Vagina (tissue), 2 donors: ENCODE measurements around the gene KCNK4. TPM values are rescaled to one million over a fixed set of nuclear protein-coding genes. Genes with fewer than 3 reads are reported as not detected.

Experiments
- DNase-seq, 2 donors: peaks; one replicate each; pipeline ENCODE4 v3.0.0-alpha.2; 2017; ENCODE audit errors: extremely low spot score in 2 of 2
- H3K27ac ChIP-seq: fragments of 200-600 bp; sonication (generic); one replicate; pipeline ENCODE4 v1.5.1; 2019
- H3K27me3 ChIP-seq: fragments of 200-600 bp; sonication (generic); one replicate; pipeline ENCODE4 v1.5.1; 2019
- H3K36me3 ChIP-seq, 2 donors: fragments of 200-600 bp; sonication (generic); one replicate each; pipeline ENCODE4 v1.5.1; 2017 to 2019
- H3K4me1 ChIP-seq: fragments of 200-600 bp; sonication (generic); one replicate; pipeline ENCODE4 v1.5.1; 2019
- H3K4me3 ChIP-seq, 2 donors: fragments of 200-600 bp; sonication (generic); 1 replicate in 1 of 2; 2 replicates in 1 of 2; pipeline ENCODE4 v1.5.1; 2016 to 2019
- H3K9me3 ChIP-seq: fragments of 200-600 bp; sonication (generic); one replicate; pipeline ENCODE4 v1.5.1; 2019
- POLR2A ChIP-seq, 2 donors: fragments of 450-650 bp; IDR thresholded peaks; one replicate each; pipeline ENCODE4 v1.6.1; 2017; ENCODE audit warnings: antibody characterized with exemption in 2 of 2, mild to moderate bottlenecking in 2 of 2, moderate library complexity in 2 of 2
- POLR2AphosphoS5 ChIP-seq, 2 donors: sonication (generic); formaldehyde crosslinking; IDR thresholded peaks; one replicate each; pipeline ENCODE4 v1.9.0; 2017; ENCODE audit warnings: antibody characterized with exemption in 2 of 2, mild to moderate bottlenecking in 2 of 2, low read depth in 1 of 2; ENCODE audit not compliant: insufficient read depth in 1 of 2
- intact Hi-C: fragments of 100-400 bp; cut with DNase I; formaldehyde crosslinking; loops from one replicate; pipeline ENCODE4 v1.15.1; 2023
- total RNA-seq: library from RNA; depleted of rRNA; stranded (reverse); fragments of >200 nt; gene quantifications from one replicate; pipeline ENCODE4 v1.2.3, GENCODE V29; 2016
- TF ChIP-seq, protein P1 (sequence below), 3 experiments: fragments of 450-650 bp in 2 of 3; fragments of 200-600 bp in 1 of 3; sonication (generic) in 1 of 3; IDR thresholded peaks; one replicate each; pipeline ENCODE4 v1.5.1; 2017 to 2019; ENCODE audit warnings: antibody characterized with exemption in 3 of 3, mild to moderate bottlenecking in 2 of 3, moderate library complexity in 2 of 3

Gene KCNK4
- total RNA-seq, 1 donor from 2014 or later = 0.98 TPM

DNA sequence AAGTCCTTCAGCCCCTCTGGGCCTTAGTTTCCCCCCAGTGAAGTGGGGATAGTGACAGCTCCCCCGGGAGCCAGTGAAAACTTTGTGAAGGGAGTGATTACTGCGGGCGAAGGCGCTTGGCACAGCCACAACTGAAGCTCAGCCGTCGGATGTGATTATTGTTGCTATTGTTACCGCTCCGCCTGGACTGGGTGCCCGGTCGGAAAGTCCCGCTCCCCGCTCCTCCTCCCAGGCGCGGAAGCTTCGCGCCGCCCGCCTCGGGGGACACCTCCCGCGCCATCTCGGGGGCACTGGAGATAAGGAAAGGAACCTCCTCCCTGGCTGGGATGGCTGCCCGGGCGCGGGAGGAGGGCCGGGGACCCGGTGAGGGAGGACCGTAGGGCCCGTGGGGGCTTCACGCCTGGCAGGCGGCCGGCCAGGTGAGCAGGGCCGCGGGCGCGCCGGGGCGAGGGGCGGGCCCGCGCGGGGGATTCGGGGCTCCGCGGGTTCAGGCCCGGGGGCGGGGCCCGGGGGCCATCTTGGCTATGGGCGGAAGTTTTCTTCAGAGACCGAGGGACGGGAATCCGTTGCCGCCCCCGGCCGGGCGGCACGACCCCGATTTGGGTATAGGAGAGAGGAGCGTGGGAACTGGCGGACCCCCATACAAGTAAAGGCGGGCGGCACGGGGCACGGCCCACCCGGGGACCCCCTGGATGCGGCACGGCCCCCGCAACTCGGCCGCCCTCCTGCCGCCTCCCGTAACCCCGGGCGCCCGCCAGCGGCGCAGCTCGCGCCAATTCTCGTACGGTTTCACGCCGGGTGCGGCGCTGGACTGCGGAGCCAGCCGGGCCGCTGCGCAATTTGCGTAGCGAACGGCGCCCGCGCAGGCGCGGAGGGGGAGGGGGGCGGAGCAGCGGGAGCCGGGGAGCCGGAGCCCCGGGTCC lies 5.9 kb upstream of the KCNK4 start, which contains the start of gene GPR137:
Gene GPR137 (plus strand): TSS at position 887 of the 923 bp plus-strand sequence. CDS start 677 bp downstream, outside the sequence.
- Histone ChIP-seq H3K4me1 (peaks cover 37% of the 10 kb centered on the region), H3K36me3 (no peaks in the 10 kb centered on the region), H3K27ac (peak within 1 kb of the TSS; percentile 94), H3K27me3 (no peaks in the 10 kb centered on the region), H3K4me3 (peak within 1 kb of the TSS; percentile 61 to 83), H3K9me3 (no peaks in the 10 kb centered on the region)
- intact Hi-C loops = no loop called here
- peak in 1 of 2 donors; percentile 78 for TF ChIP-seq POLR2AphosphoS5 (IDR thresholded peaks at IDR 0.05; ENCODE audit: insufficient read depth in 1 of 2, low read depth in 1 of 2)
- TF ChIP-seq, protein P1, sequence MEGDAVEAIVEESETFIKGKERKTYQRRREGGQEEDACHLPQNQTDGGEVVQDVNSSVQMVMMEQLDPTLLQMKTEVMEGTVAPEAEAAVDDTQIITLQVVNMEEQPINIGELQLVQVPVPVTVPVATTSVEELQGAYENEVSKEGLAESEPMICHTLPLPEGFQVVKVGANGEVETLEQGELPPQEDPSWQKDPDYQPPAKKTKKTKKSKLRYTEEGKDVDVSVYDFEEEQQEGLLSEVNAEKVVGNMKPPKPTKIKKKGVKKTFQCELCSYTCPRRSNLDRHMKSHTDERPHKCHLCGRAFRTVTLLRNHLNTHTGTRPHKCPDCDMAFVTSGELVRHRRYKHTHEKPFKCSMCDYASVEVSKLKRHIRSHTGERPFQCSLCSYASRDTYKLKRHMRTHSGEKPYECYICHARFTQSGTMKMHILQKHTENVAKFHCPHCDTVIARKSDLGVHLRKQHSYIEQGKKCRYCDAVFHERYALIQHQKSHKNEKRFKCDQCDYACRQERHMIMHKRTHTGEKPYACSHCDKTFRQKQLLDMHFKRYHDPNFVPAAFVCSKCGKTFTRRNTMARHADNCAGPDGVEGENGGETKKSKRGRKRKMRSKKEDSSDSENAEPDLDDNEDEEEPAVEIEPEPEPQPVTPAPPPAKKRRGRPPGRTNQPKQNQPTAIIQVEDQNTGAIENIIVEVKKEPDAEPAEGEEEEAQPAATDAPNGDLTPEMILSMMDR (IDR thresholded peaks at IDR 0.05) = no peak
- no peak for DNase-seq

DNA sequence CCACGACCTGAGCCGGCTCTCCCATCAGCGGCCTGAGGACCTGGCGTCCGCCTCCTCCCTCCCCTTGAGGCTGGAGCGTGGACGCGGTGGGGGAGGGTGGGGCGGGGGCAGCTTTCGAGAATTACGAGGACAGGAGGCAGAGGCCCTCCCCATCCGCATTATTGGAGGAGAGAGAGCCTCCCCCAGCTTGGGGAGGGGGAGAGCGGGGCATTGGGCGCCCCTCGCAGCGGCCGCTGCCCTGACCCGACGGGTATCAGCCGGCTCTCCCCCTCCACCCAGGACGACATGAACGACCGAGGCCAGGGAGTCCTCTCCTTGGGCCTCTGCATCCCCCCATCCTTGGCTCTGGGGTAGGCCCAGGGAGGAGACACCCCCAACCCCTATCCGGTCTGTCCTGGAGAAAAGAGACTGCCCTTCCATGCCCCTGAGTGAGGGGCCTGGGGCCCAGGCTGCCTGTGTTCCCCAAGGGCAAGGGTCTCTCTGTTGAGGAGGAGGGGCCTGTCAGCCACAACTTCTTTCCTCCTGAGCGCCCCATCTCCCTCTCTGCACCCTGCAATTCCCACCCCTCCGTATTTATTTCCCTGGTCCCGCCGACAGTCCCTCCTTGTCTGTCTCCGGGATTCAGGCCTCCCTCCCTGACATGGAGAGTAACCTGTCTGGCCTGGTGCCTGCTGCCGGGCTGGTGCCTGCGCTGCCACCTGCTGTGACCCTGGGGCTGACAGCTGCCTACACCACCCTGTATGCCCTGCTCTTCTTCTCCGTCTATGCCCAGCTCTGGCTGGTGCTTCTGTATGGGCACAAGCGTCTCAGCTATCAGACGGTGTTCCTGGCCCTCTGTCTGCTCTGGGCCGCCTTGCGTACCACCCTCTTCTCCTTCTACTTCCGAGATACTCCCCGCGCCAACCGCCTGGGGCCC lies 5.0 kb upstream of the KCNK4 start:
- peak overlapping the region; percentile 94 for H3K27ac ChIP-seq
- H3K4me3 ChIP-seq = peak overlapping the region; percentile 61 to 83
- DNase-seq = no peak
- intact Hi-C loops = no loop called here
- H3K36me3 ChIP-seq = no peaks in the 10 kb centered on the region
- H3K27me3 ChIP-seq = no peaks in the 10 kb centered on the region
- TF ChIP-seq POLR2A (IDR thresholded peaks at IDR 0.05) (no peak), POLR2AphosphoS5 (IDR thresholded peaks at IDR 0.05; ENCODE audit: insufficient read depth in 1 of 2, low read depth in 1 of 2) (no peak)
- TF ChIP-seq, protein P1 (IDR thresholded peaks at IDR 0.05) = no peak
- H3K4me1 ChIP-seq = peaks cover 42% of the 10 kb centered on the region
- no peaks in the 10 kb centered on the region for H3K9me3 ChIP-seq

DNA sequence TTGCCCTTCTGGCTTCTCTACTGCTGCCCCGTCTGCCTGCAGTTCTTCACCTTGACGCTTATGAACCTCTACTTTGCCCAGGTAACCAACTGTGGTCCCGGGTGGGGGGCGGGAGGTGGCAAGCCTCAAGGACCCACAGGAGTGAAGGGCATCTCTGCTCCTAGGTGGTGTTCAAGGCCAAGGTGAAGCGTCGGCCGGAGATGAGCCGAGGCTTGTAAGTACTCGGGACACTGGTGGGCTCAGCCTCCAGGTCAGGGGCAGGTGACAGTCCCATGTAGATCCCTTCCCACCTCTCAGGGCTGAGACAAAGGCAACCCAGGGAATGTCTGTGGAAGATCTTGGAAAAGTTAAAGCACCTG lies 4.3 kb upstream of the KCNK4 start:
- Histone ChIP-seq H3K36me3 (no peaks in the 10 kb centered on the region), H3K27me3 (peaks cover 4% of the 10 kb centered on the region), H3K4me1 (peaks cover 47% of the 10 kb centered on the region), H3K4me3 (no peak overlapping the region), H3K9me3 (no peaks in the 10 kb centered on the region), H3K27ac (no peak overlapping the region)
- intact Hi-C loops = no loop called here
- TF ChIP-seq POLR2A (IDR thresholded peaks at IDR 0.05) = no peak
- DNase-seq = no peak

DNA sequence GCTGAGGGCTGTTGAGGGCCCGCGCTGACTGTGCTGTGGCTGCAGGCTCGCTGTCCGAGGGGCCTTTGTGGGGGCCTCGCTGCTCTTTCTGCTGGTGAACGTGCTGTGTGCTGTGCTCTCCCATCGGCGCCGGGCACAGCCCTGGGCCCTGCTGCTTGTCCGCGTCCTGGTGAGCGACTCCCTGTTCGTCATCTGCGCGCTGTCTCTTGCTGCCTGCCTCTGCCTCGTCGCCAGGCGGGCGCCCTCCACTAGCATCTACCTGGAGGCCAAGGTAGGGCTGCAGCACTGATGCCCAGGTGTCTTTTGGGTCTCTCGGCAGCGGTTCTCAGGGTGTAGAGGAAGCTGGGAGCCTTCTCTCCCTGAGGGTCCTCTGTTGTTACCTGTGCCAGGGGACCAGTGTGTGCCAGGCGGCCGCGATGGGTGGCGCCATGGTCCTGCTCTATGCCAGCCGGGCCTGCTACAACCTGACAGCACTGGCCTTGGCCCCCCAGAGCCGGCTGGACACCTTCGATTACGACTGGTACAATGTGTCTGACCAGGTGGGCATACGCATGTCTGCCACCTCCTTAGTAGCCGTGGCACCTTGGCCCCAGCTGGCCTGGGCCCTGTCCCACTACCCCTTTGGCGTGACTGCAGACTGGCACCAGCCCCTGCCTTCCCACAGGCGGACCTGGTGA lies 3.3 kb upstream of the KCNK4 start:
- H3K9me3 ChIP-seq = no peaks in the 10 kb centered on the region
- intact Hi-C loops = no loop called here
- H3K4me1 ChIP-seq = peaks cover 48% of the 10 kb centered on the region
- DNase-seq = no peak
- no peaks in the 10 kb centered on the region for H3K36me3 ChIP-seq
- no peak overlapping the region for H3K4me3 ChIP-seq
- H3K27me3 ChIP-seq = peaks cover 10% of the 10 kb centered on the region
- no peak overlapping the region for H3K27ac ChIP-seq
- no peak for TF ChIP-seq POLR2A (IDR thresholded peaks at IDR 0.05)
- no peak for TF ChIP-seq POLR2AphosphoS5 (IDR thresholded peaks at IDR 0.05; ENCODE audit: insufficient read depth in 1 of 2, low read depth in 1 of 2)
- TF ChIP-seq, protein P1 (IDR thresholded peaks at IDR 0.05) = no peak

DNA sequence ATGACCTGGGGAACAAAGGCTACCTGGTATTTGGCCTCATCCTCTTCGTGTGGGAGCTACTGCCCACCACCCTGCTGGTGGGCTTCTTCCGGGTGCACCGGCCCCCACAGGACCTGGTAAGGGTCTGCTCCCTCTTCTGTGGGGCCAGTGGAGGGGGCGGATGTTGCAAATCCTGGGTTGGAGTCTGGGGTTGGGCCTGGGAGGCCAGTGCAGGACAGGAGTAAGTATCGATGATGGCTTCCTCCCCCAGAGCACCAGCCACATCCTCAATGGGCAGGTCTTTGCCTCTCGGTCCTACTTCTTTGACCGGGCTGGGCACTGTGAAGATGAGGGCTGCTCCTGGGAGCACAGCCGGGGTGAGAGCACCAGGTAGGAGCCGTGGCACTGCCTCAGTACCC lies 2.8 kb upstream of the KCNK4 start:
- Histone ChIP-seq H3K9me3 (no peaks in the 10 kb centered on the region), H3K27me3 (peaks cover 10% of the 10 kb centered on the region), H3K27ac (no peak overlapping the region), H3K4me1 (peaks cover 43% of the 10 kb centered on the region), H3K36me3 (no peaks in the 10 kb centered on the region), H3K4me3 (no peak overlapping the region)
- DNase-seq = no peak
- intact Hi-C loops = no loop called here
- TF ChIP-seq, protein P1 (IDR thresholded peaks at IDR 0.05) = no peak
- TF ChIP-seq POLR2AphosphoS5 (IDR thresholded peaks at IDR 0.05; ENCODE audit: insufficient read depth in 1 of 2, low read depth in 1 of 2) (no peak), POLR2A (IDR thresholded peaks at IDR 0.05) (no peak)
